KMS-11 (cell line): ENCODE results near the gene TCF7L2.

Experiments used
- H2AFZ ChIP-seq: fragments of 200-600 bp; sonication (generic); 2 replicates; pipeline ENCODE4 v1.6.1; 2016; ENCODE audit warnings: antibody characterized with exemption, mixed run types, low read depth
- H3K27ac ChIP-seq: fragments of 200-600 bp; sonication (generic); 2 replicates; pipeline ENCODE4 v1.6.1; 2016; ENCODE audit warnings: mild to moderate bottlenecking, mixed run types
- H3K27me3 ChIP-seq: fragments of 200-600 bp; sonication (generic); 2 replicates; pipeline ENCODE4 v1.6.1; 2017; ENCODE audit warnings: mild to moderate bottlenecking, low read depth, mixed run types, moderate library complexity; ENCODE audit not compliant: insufficient read depth
- H3K36me3 ChIP-seq: fragments of 200-600 bp; sonication (generic); 2 replicates; pipeline ENCODE4 v1.6.1; 2017; ENCODE audit warnings: mild to moderate bottlenecking, mixed run types; ENCODE audit not compliant: insufficient read depth
- H3K4me1 ChIP-seq: fragments of 200-600 bp; sonication (generic); 2 replicates; pipeline ENCODE4 v1.6.1; 2016; ENCODE audit warnings: mild to moderate bottlenecking, low read depth, mixed run types; ENCODE audit not compliant: poor library complexity, severe bottlenecking
- H3K4me2 ChIP-seq: fragments of 200-600 bp; sonication (generic); 2 replicates; pipeline ENCODE4 v1.7.0; 2016; ENCODE audit warnings: mild to moderate bottlenecking, mixed run types
- H3K4me3 ChIP-seq: fragments of 200-600 bp; sonication (generic); IDR thresholded peaks from 2 replicates; pipeline ENCODE4 v1.6.1; 2017; ENCODE audit warnings: low read depth, low read length, mixed read lengths; ENCODE audit not compliant: insufficient read depth
- H3K79me2 ChIP-seq: fragments of 200-600 bp; sonication (generic); 2 replicates; pipeline ENCODE4 v1.6.1; 2016; ENCODE audit warnings: low read depth, mixed run types; ENCODE audit not compliant: insufficient read depth
- H3K9ac ChIP-seq: fragments of 200-600 bp; sonication (generic); 2 replicates; pipeline ENCODE4 v1.6.1; 2016; ENCODE audit warnings: mild to moderate bottlenecking, mixed run types
- H4K20me1 ChIP-seq: fragments of 200-600 bp; sonication (generic); 2 replicates; pipeline ENCODE4 v1.6.1; 2016; ENCODE audit warnings: mild to moderate bottlenecking, mixed run types; ENCODE audit not compliant: insufficient read depth
- TF ChIP-seq, protein P1 (sequence below): fragments of 200-600 bp; sonication (generic); conservative IDR thresholded peaks from 2 replicates; pipeline ENCODE4 v1.6.1; 2017; ENCODE audit warnings: low read depth, mild to moderate bottlenecking, antibody characterized with exemption, low read length, moderate library complexity, mixed read lengths

Gene TCF7L2

DNA sequence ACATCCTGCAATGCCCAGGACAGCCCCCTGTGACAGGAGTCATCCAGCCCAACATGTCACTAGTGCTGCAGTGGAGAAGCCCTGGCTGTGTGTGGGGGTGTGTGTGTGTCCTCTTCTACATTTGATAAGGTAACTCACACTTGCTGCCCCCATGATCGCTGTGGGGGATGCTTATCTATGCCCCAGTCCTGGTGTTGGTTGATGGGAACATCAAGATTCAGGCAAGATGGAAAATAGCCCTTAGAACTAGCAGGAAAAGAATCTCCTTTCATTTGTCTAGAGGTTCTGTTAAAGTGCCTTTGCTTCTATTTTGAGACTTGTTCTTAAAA is 52.4 kb downstream of the TCF7L2 start:
- H3K4me3 ChIP-seq, result no peak overlapping the region
- H3K27me3 ChIP-seq, result no peaks in the 10 kb centered on the region
- no peaks in the 10 kb centered on the region for H3K36me3 ChIP-seq
- no peak overlapping the region for H3K4me2 ChIP-seq
- H4K20me1 ChIP-seq, result no peaks in the 10 kb centered on the region
- H3K4me1 ChIP-seq, result no peaks in the 10 kb centered on the region
- no peak overlapping the region for H2AFZ ChIP-seq
- TF ChIP-seq, protein P1, sequence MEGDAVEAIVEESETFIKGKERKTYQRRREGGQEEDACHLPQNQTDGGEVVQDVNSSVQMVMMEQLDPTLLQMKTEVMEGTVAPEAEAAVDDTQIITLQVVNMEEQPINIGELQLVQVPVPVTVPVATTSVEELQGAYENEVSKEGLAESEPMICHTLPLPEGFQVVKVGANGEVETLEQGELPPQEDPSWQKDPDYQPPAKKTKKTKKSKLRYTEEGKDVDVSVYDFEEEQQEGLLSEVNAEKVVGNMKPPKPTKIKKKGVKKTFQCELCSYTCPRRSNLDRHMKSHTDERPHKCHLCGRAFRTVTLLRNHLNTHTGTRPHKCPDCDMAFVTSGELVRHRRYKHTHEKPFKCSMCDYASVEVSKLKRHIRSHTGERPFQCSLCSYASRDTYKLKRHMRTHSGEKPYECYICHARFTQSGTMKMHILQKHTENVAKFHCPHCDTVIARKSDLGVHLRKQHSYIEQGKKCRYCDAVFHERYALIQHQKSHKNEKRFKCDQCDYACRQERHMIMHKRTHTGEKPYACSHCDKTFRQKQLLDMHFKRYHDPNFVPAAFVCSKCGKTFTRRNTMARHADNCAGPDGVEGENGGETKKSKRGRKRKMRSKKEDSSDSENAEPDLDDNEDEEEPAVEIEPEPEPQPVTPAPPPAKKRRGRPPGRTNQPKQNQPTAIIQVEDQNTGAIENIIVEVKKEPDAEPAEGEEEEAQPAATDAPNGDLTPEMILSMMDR, result no peak
- no peak overlapping the region for H3K9ac ChIP-seq
- no peak overlapping the region for H3K27ac ChIP-seq
- no peaks in the 10 kb centered on the region for H3K79me2 ChIP-seq

DNA sequence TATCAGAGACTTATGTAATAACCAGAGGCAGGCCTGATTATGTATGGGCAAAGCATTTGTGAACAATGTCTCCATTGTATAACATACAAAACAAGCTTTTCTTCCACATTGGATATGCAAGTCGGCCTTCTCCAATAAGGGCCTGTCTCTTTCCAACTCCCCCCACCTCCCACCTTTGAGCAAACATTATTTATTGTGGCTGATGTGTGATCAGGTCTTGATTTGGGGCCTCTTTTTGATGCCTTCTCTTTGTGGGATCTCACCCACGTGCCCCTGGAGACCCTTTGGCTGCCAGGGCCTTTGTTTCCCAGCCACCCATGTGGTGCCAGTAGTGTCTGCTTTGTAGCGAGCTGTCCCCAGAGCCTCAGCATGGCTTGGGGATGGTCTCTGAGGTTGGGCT is 53.0 kb downstream of the TCF7L2 start:
- Histone ChIP-seq H3K4me1 (no peaks in the 10 kb centered on the region), H3K27me3 (no peaks in the 10 kb centered on the region), H2AFZ (no peak overlapping the region), H3K4me2 (no peak overlapping the region), H4K20me1 (no peaks in the 10 kb centered on the region), H3K79me2 (no peaks in the 10 kb centered on the region), H3K9ac (no peak overlapping the region), H3K36me3 (no peaks in the 10 kb centered on the region), H3K27ac (no peak overlapping the region), H3K4me3 (no peak overlapping the region)
- TF ChIP-seq, protein P1, result no peak

DNA sequence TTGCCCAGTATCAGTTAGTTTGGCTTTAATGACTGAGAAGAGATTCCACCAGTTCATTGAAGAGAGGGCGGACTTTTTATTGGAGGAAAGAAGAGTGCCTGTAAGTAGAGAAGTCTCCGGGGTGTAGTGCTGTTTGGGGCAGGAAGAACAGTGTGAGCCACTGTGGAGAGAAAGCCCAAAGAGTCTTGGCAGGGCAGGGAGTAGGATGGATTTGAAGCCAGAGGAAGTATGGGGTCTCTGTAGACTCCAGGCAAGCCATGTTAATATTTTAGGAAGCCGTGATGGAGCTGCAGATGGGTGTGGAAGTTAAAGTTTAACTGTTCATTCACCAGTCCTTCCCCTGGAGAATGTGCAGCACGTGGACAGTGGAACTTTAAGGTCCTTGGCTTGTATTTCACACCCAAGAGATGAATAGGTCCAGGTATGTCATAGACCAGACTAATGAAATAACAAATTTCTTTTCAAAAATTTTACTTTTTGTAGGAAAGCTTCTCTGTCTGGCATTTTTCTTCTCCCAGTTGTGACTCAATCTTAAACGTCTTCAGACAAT is 54.1 kb downstream of the TCF7L2 start:
- TF ChIP-seq, protein P1, result no peak
- no peaks in the 10 kb centered on the region for H3K36me3 ChIP-seq
- no peak overlapping the region for H3K9ac ChIP-seq
- H3K4me2 ChIP-seq, result no peak overlapping the region
- H3K27ac ChIP-seq, result no peak overlapping the region
- no peaks in the 10 kb centered on the region for H3K27me3 ChIP-seq
- no peaks in the 10 kb centered on the region for H4K20me1 ChIP-seq
- H3K4me3 ChIP-seq, result no peak overlapping the region
- no peaks in the 10 kb centered on the region for H3K79me2 ChIP-seq
- H3K4me1 ChIP-seq, result no peaks in the 10 kb centered on the region
- no peak overlapping the region for H2AFZ ChIP-seq

DNA sequence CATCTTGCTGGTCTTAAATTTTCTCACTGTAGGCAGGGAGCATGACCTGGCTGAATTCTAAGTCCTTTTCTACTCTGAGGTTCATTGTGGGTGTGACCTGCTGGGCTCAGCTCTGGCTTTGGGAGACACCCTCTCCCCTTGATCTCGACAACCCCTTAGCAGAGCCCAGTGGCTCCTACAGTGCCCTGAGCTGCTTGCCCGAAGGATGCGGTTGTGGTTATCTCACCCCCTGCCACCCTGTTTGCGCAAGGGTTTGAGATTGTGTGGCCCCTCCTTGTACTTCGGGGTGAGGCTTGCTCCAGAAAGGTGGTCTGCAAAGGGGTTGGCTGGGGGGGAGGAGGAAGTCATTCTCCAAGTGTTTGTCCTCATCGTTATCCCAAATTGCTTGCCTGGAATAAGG is 55.3 kb downstream of the TCF7L2 start:
- no peaks in the 10 kb centered on the region for H3K27me3 ChIP-seq
- H3K79me2 ChIP-seq, result no peaks in the 10 kb centered on the region
- TF ChIP-seq, protein P1, result no peak
- H3K4me2 ChIP-seq, result no peak overlapping the region
- no peaks in the 10 kb centered on the region for H3K36me3 ChIP-seq
- H3K27ac ChIP-seq, result no peak overlapping the region
- H3K9ac ChIP-seq, result no peak overlapping the region
- no peaks in the 10 kb centered on the region for H3K4me1 ChIP-seq
- H2AFZ ChIP-seq, result no peak overlapping the region
- no peaks in the 10 kb centered on the region for H4K20me1 ChIP-seq
- H3K4me3 ChIP-seq, result no peak overlapping the region
